HepG2 (cell line): ENCODE results near the gene WWTR1. TPM values are rescaled to one million over a fixed set of nuclear protein-coding genes. Genes with fewer than 3 reads are reported as not detected.
A peak's percentile ranks its signal among the peaks of the same experiment; 100 is the strongest.

Source experiments
- CHCHD3 ChIP-seq: sonication (generic); formaldehyde crosslinking; IDR thresholded peaks from 2 replicates; pipeline ENCODE4 v1.8.0; 2022; ENCODE audit warnings: mild to moderate bottlenecking, missing genetic modification reagents, moderate library complexity
- CREM ChIP-seq, 2 experiments: sonication (generic) in 1 of 2; formaldehyde crosslinking in 1 of 2; IDR thresholded peaks; 2 replicates each; pipeline versions ENCODE4 v1.4.0 to v1.6.1; 2016 to 2020; ENCODE audit warnings: antibody characterized with exemption in 1 of 2, mild to moderate bottlenecking in 1 of 2, missing genetic modification reagents in 1 of 2
- GZF1 ChIP-seq: sonication (generic); formaldehyde crosslinking; IDR thresholded peaks from 2 replicates; pipeline ENCODE4 v1.5.1; 2020; ENCODE audit warnings: mild to moderate bottlenecking, missing genetic modification reagents
- LCORL ChIP-seq, 2 experiments: fragments of 450-650 bp in 1 of 2; sonication (generic) in 1 of 2; formaldehyde crosslinking in 1 of 2; IDR thresholded peaks; 2 replicates each; pipeline versions ENCODE4 v1.5.0 to v1.6.1; 2017 to 2020; ENCODE audit warnings: antibody characterized with exemption in 1 of 2, missing genetic modification reagents in 1 of 2
- MYNN ChIP-seq: sonication (generic); formaldehyde crosslinking; IDR thresholded peaks from 2 replicates; pipeline ENCODE4 v1.4.0; 2020; ENCODE audit warnings: mild to moderate bottlenecking, low read depth, missing genetic modification reagents
- PHF20 ChIP-seq: sonication (generic); formaldehyde crosslinking; IDR thresholded peaks from 2 replicates; pipeline ENCODE4 v1.5.0; 2020; ENCODE audit warnings: mild to moderate bottlenecking, missing genetic modification reagents
- SATB2 ChIP-seq: sonication (generic); formaldehyde crosslinking; IDR thresholded peaks from 2 replicates; pipeline ENCODE4 v1.5.0; 2020; ENCODE audit warnings: missing genetic modification reagents
- ZKSCAN5 ChIP-seq: sonication (generic); formaldehyde crosslinking; IDR thresholded peaks from 2 replicates; pipeline ENCODE4 v1.5.1; 2020; ENCODE audit warnings: mild to moderate bottlenecking, missing genetic modification reagents
- ZNF180 ChIP-seq: sonication (generic); formaldehyde crosslinking; IDR thresholded peaks from 2 replicates; pipeline ENCODE4 v1.4.0; 2020; ENCODE audit warnings: low read depth, missing genetic modification reagents, borderline replicate concordance
- ZNF263 ChIP-seq: sonication (generic); formaldehyde crosslinking; IDR thresholded peaks from 2 replicates; pipeline ENCODE4 v1.4.0; 2020; ENCODE audit warnings: missing genetic modification reagents
- ZNF282 ChIP-seq: fragments of 450-650 bp; IDR thresholded peaks from 2 replicates; pipeline ENCODE4 v1.6.1; 2018; ENCODE audit not compliant: partially characterized antibody
- ZNF296 ChIP-seq: sonication (generic); formaldehyde crosslinking; conservative IDR thresholded peaks from 2 replicates; pipeline ENCODE4 v1.5.0; 2020; ENCODE audit warnings: mild to moderate bottlenecking, missing genetic modification reagents
- ZNF383 ChIP-seq: sonication (generic); formaldehyde crosslinking; IDR thresholded peaks from 2 replicates; pipeline ENCODE4 v1.4.0; 2020; ENCODE audit warnings: missing genetic modification reagents, mild to moderate bottlenecking, borderline replicate concordance
- ZNF569 ChIP-seq: sonication (generic); formaldehyde crosslinking; IDR thresholded peaks from 2 replicates; pipeline ENCODE4 v1.5.0; 2020; ENCODE audit warnings: mild to moderate bottlenecking, missing genetic modification reagents, moderate library complexity, borderline replicate concordance
- ZNF615 ChIP-seq: sonication (generic); formaldehyde crosslinking; IDR thresholded peaks from 2 replicates; pipeline ENCODE4 v1.5.0; 2020; ENCODE audit warnings: mild to moderate bottlenecking, missing genetic modification reagents, borderline replicate concordance
- ZNF776 ChIP-seq: sonication (generic); formaldehyde crosslinking; IDR thresholded peaks from 2 replicates; pipeline ENCODE4 v1.4.0; 2020; ENCODE audit warnings: mild to moderate bottlenecking, missing genetic modification reagents
- ZNF790 ChIP-seq: sonication (generic); formaldehyde crosslinking; IDR thresholded peaks from 2 replicates; pipeline ENCODE4 v1.8.0; 2022; ENCODE audit warnings: missing genetic modification reagents, mild to moderate bottlenecking, borderline replicate concordance
- polyA plus RNA-seq, 8 experiments: library from polyadenylated mRNA; depleted of rRNA in 3 of 8; stranded (reverse) in 7 of 8; unstranded in 1 of 8; fragments of >200 nt; fragmentation: Illumina TruSeq in 4 of 8; extraction: Trizol in 4 of 8; gene quantifications; 2 replicates each; pipeline versions ENCODE4 v1.2.1 to v1.2.3, GENCODE V29; 2011 to 2016; ENCODE audit warnings: low read depth in 4 of 8, missing spikeins in 1 of 8, mixed read lengths in 1 of 8; ENCODE audit not compliant: insufficient read depth in 1 of 8
- total RNA-seq, 5 experiments: library from RNA; depleted of rRNA; stranded (reverse); fragments of >200 nt; fragmentation: Illumina TruSeq; extraction: Trizol; gene quantifications; 2 replicates each; pipeline ENCODE4 v1.2.3, GENCODE V29; 2016; ENCODE audit warnings: low read depth in 1 of 5
- TF ChIP-seq, protein P1 (sequence below): sonication (generic); formaldehyde crosslinking; IDR thresholded peaks from 2 replicates; pipeline ENCODE4 v1.4.0; 2020; ENCODE audit warnings: low read depth, missing genetic modification reagents
- TF ChIP-seq, protein P2 (sequence below): IDR thresholded peaks from 2 replicates; pipeline ENCODE4 v1.6.1; 2016; ENCODE audit warnings: low read depth, control low read depth
- TF ChIP-seq, protein P3 (sequence below): IDR thresholded peaks from 2 replicates; pipeline ENCODE4 v1.6.1; 2016; ENCODE audit warnings: missing biosample characterization, missing genetic modification reagents, low read depth
- TF ChIP-seq, protein P4 (sequence below): sonication (generic); formaldehyde crosslinking; IDR thresholded peaks from 2 replicates; pipeline ENCODE4 v1.8.0; 2023; ENCODE audit warnings: mild to moderate bottlenecking, missing genetic modification reagents
- TF ChIP-seq, protein P5 (sequence below): sonication (generic); formaldehyde crosslinking; IDR thresholded peaks from 2 replicates; pipeline ENCODE4 v1.4.0; 2020; ENCODE audit warnings: missing genetic modification reagents

The WWTR1 gene
- total and polyA plus RNA-seq, 2 of the 13 experiments (the other 11 are each of a cell fraction or from before 2014, with no cell fraction given) = 19.7 to 139 TPM

DNA sequence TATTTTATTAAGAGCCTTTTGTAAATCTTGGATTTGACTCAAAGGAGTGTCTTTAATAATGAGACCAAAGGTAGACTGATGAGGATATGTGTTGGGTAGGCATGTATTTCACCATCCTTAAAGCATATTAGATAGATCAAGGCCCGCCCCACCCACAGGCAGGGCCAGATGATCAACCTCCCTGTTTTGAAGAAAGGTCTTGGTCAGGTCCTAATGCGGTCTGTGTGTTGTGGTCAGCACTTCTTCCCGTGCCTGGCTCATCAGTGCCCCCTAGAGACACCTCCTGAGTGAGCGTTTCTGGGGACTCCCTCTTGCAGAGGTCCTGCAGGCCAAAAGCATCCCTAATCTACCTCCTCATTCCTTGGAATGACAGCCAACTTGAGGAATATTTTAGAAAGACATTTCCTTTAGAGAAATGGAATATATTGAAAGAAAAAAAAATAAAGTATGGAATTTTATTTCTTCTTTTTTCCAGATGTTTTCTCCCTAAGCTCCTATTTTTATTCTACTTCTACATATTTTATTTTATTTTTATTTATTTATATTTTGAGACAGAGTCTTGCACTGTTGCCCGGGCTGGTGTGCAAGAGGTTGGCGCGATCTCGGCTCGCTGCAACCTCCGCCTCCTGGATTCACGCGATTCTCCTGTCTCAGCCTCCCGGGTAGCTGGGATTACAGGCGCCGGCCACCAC is 177.4 kb downstream of the WWTR1 start (continued):
- TF ChIP-seq, protein P1, sequence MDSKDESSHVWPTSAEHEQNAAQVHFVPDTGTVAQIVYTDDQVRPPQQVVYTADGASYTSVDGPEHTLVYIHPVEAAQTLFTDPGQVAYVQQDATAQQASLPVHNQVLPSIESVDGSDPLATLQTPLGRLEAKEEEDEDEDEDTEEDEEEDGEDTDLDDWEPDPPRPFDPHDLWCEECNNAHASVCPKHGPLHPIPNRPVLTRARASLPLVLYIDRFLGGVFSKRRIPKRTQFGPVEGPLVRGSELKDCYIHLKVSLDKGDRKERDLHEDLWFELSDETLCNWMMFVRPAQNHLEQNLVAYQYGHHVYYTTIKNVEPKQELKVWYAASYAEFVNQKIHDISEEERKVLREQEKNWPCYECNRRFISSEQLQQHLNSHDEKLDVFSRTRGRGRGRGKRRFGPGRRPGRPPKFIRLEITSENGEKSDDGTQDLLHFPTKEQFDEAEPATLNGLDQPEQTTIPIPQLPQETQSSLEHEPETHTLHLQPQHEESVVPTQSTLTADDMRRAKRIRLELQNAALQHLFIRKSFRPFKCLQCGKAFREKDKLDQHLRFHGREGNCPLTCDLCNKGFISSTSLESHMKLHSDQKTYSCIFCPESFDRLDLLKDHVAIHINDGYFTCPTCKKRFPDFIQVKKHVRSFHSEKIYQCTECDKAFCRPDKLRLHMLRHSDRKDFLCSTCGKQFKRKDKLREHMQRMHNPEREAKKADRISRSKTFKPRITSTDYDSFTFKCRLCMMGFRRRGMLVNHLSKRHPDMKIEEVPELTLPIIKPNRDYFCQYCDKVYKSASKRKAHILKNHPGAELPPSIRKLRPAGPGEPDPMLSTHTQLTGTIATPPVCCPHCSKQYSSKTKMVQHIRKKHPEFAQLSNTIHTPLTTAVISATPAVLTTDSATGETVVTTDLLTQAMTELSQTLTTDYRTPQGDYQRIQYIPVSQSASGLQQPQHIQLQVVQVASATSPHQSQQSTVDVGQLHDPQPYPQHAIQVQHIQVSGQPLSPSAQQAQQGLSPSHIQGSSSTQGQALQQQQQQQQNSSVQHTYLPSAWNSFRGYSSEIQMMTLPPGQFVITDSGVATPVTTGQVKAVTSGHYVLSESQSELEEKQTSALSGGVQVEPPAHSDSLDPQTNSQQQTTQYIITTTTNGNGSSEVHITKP (CRISPR knock-in tag) = peak; percentile 59; the same call in 1 of the 2 replicates
- TF ChIP-seq ZNF615 = no peak
- TF ChIP-seq ZKSCAN5 (CRISPR knock-in tag) = no peak
- no peak for TF ChIP-seq ZNF296 (CRISPR knock-in tag)
- TF ChIP-seq MYNN (CRISPR knock-in tag) = no peak
- TF ChIP-seq ZNF263 (CRISPR knock-in tag) = no peak
- TF ChIP-seq ZNF790 (CRISPR knock-in tag) = no peak
- TF ChIP-seq CHCHD3 (CRISPR knock-in tag) = no peak
- TF ChIP-seq CREM (IDR thresholded peaks at IDR 0.05) = no peak
- no peak for TF ChIP-seq CREM (CRISPR knock-in tag; IDR thresholded peaks at IDR 0.05)
- TF ChIP-seq ZNF776 (CRISPR knock-in tag) = no peak
- TF ChIP-seq GZF1 (CRISPR knock-in tag) = no peak
- TF ChIP-seq ZNF569 (CRISPR knock-in tag) = no peak
- TF ChIP-seq, protein P2, sequence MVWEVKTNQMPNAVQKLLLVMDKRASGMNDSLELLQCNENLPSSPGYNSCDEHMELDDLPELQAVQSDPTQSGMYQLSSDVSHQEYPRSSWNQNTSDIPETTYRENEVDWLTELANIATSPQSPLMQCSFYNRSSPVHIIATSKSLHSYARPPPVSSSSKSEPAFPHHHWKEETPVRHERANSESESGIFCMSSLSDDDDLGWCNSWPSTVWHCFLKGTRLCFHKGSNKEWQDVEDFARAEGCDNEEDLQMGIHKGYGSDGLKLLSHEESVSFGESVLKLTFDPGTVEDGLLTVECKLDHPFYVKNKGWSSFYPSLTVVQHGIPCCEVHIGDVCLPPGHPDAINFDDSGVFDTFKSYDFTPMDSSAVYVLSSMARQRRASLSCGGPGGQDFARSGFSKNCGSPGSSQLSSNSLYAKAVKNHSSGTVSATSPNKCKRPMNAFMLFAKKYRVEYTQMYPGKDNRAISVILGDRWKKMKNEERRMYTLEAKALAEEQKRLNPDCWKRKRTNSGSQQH (CRISPR knock-in tag) = no peak
- TF ChIP-seq ZNF383 (CRISPR knock-in tag) = no peak
- TF ChIP-seq, protein P3, sequence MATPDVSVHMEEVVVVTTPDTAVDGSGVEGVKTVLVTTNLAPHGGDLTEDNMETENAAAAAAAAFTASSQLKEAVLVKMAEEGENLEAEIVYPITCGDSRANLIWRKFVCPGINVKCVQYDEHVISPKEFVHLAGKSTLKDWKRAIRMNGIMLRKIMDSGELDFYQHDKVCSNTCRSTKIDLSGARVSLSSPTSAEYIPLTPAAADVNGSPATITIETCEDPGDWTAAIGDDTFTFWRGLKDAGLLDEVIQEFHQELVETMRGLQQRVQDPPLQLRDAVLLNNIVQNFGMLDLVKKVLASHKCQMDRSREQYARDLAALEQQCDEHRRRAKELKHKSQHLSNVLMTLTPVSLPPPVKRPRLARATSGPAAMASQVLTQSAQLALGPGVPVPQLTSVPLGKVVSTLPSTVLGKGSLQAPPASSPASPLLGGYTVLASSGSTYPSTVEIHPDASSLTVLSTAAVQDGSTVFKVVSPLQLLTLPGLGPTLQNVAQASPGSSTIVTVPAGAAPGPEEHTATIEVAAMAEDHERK (CRISPR knock-in tag) = no peak
- no peak for TF ChIP-seq ZNF180 (CRISPR knock-in tag)
- no peak for TF ChIP-seq PHF20 (CRISPR knock-in tag)
- TF ChIP-seq, protein P4, sequence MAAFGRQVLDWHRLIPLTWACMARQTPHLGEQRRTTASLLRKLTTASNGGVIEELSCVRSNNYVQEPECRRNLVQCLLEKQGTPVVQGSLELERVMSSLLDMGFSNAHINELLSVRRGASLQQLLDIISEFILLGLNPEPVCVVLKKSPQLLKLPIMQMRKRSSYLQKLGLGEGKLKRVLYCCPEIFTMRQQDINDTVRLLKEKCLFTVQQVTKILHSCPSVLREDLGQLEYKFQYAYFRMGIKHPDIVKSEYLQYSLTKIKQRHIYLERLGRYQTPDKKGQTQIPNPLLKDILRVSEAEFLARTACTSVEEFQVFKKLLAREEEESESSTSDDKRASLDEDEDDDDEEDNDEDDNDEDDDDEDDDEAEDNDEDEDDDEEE (CRISPR knock-in tag) = no peak
- no peak for TF ChIP-seq LCORL (IDR thresholded peaks at IDR 0.05)
- peak; percentile 69; the same call in 1 of the 2 replicates for TF ChIP-seq LCORL (CRISPR knock-in tag; IDR thresholded peaks at IDR 0.05)
- TF ChIP-seq, protein P5, sequence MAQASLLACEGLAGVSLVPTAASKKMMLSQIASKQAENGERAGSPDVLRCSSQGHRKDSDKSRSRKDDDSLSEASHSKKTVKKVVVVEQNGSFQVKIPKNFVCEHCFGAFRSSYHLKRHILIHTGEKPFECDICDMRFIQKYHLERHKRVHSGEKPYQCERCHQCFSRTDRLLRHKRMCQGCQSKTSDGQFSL (CRISPR knock-in tag) = no peak
- TF ChIP-seq ZNF282 = no peak
- no peak for TF ChIP-seq SATB2 (CRISPR knock-in tag)
